WTC11 (cell line): ENCODE measurements around the gene GSDME. TPM values are rescaled to one million over a fixed set of nuclear protein-coding genes. Genes with fewer than 3 reads are reported as not detected.
A peak's percentile ranks its signal among the peaks of the same experiment; 100 is the strongest.

Experiments
- ATAC-seq: fragments of 200-7000 bp; cut with Tn5 transposase; 2 replicates; pipeline ENCODE4 v1.10.0; 2021; ENCODE audit warnings: mild to moderate bottlenecking, moderate library complexity
- CTCF ChIA-PET: fragments of 300-600 bp; sonication (Branson Sonifier 250); formaldehyde crosslinking; loops from one replicate; lab custom pipeline; 2021; ENCODE audit warnings: antibody characterized with exemption; lab: Charles Lee
- POLR2A ChIA-PET: fragments of 350-600 bp; sonication (Branson Sonifier 250); formaldehyde crosslinking; loops from one replicate; lab custom pipeline; 2021; ENCODE audit warnings: antibody characterized with exemption; lab: Charles Lee
- DNase-seq: peaks from one replicate; pipeline ENCODE4 v3.0.0; 2021; ENCODE audit warnings: low spot score
- H3K27ac Mint-ChIP-seq: 2 replicates; pipeline ENCODE4 v1.8.0; 2021; ENCODE audit warnings: mixed read lengths
- H3K27me3 Mint-ChIP-seq: 2 replicates; pipeline ENCODE4 v1.8.0; 2021; ENCODE audit warnings: low read depth, mild to moderate bottlenecking, moderate library complexity, mixed read lengths
- H3K36me3 Mint-ChIP-seq: 2 replicates; pipeline ENCODE4 v1.8.0; 2021; ENCODE audit warnings: mixed read lengths
- H3K4me1 Mint-ChIP-seq: 2 replicates; pipeline ENCODE4 v1.8.0; 2022; ENCODE audit warnings: mixed read lengths
- H3K4me3 Mint-ChIP-seq: 2 replicates; pipeline ENCODE4 v1.8.0; 2021; ENCODE audit warnings: mild to moderate bottlenecking, moderate library complexity, mixed read lengths
- H3K9me3 Mint-ChIP-seq: 2 replicates; pipeline ENCODE4 v1.8.0; 2021; ENCODE audit warnings: mixed read lengths
- ATF1 ChIP-seq: sonication (generic); formaldehyde crosslinking; IDR thresholded peaks from 2 replicates; pipeline ENCODE4 v1.8.1; 2023; ENCODE audit warnings: mild to moderate bottlenecking, moderate library complexity, missing genetic modification reagents
- CBFB ChIP-seq: sonication (generic); formaldehyde crosslinking; IDR thresholded peaks from 2 replicates; pipeline ENCODE4 v1.8.1; 2022; ENCODE audit warnings: mild to moderate bottlenecking, low read depth, missing genetic modification reagents
- CDX4 ChIP-seq: fragments of 250-450 bp; sonication (Bioruptor Pico); IDR thresholded peaks from 2 replicates; pipeline ENCODE4 v1.9.0; 2021; ENCODE audit warnings: moderate library complexity, mild to moderate bottlenecking, inconsistent platforms, borderline replicate concordance
- CTCF ChIP-seq: fragments of 200-600 bp; IDR thresholded peaks from 2 replicates; pipeline ENCODE4 v1.8.0; 2022; ENCODE audit warnings: antibody characterized with exemption
- E2F4 ChIP-seq: sonication (generic); formaldehyde crosslinking; IDR thresholded peaks from 2 replicates; pipeline ENCODE4 v1.8.1; 2022; ENCODE audit warnings: low read depth, mild to moderate bottlenecking, moderate library complexity, missing genetic modification reagents, borderline replicate concordance
- ELF4 ChIP-seq: sonication (generic); formaldehyde crosslinking; IDR thresholded peaks from 2 replicates; pipeline ENCODE4 v1.8.1; 2022; ENCODE audit warnings: low read depth, mild to moderate bottlenecking, moderate library complexity, missing genetic modification reagents
- ESRRA ChIP-seq: sonication (generic); formaldehyde crosslinking; IDR thresholded peaks from 2 replicates; pipeline ENCODE4 v1.8.1; 2022; ENCODE audit warnings: mild to moderate bottlenecking, missing genetic modification reagents, borderline replicate concordance
- FOXJ3 ChIP-seq: sonication (generic); formaldehyde crosslinking; IDR thresholded peaks from 2 replicates; pipeline ENCODE4 v1.9.0; 2021; ENCODE audit warnings: missing genetic modification reagents, mild to moderate bottlenecking, borderline replicate concordance
- HMGA2 ChIP-seq: fragments of 250-450 bp; sonication (Bioruptor Pico); IDR thresholded peaks from 2 replicates; pipeline ENCODE4 v1.4.0; 2021; ENCODE audit warnings: mild to moderate bottlenecking, moderate library complexity
- IRF2 ChIP-seq: sonication (generic); formaldehyde crosslinking; IDR thresholded peaks from 2 replicates; pipeline ENCODE4 v1.8.0; 2022; ENCODE audit warnings: low read depth, missing genetic modification reagents, borderline replicate concordance
- JAZF1 ChIP-seq: fragments of 250-450 bp; sonication (Bioruptor Pico); IDR thresholded peaks from 2 replicates; pipeline ENCODE4 v1.9.0; 2021; ENCODE audit warnings: moderate library complexity, mild to moderate bottlenecking, inconsistent platforms
- KAT7 ChIP-seq: sonication (generic); formaldehyde crosslinking; IDR thresholded peaks from 2 replicates; pipeline ENCODE4 v1.8.1; 2023; ENCODE audit warnings: missing genetic modification reagents, mild to moderate bottlenecking, borderline replicate concordance
- MYBL2 ChIP-seq: sonication (generic); formaldehyde crosslinking; IDR thresholded peaks from 2 replicates; pipeline ENCODE4 v1.8.1; 2023; ENCODE audit warnings: mild to moderate bottlenecking, moderate library complexity, missing genetic modification reagents
- NR2C2 ChIP-seq: sonication (generic); formaldehyde crosslinking; IDR thresholded peaks from 2 replicates; pipeline ENCODE4 v1.8.0; 2022; ENCODE audit warnings: mild to moderate bottlenecking, missing genetic modification reagents
- OVOL2 ChIP-seq: fragments of 250-450 bp; sonication (Bioruptor Pico); IDR thresholded peaks from 2 replicates; pipeline ENCODE4 v1.9.0; 2021; ENCODE audit warnings: mild to moderate bottlenecking, borderline replicate concordance
- RELA ChIP-seq: sonication (generic); formaldehyde crosslinking; IDR thresholded peaks from 2 replicates; pipeline ENCODE4 v1.8.1; 2022; ENCODE audit warnings: missing genetic modification reagents, mild to moderate bottlenecking, borderline replicate concordance
- RORB ChIP-seq: fragments of 250-450 bp; sonication (Bioruptor Pico); IDR thresholded peaks from 2 replicates; pipeline ENCODE4 v1.9.0; 2021; ENCODE audit warnings: mild to moderate bottlenecking
- SOX15 ChIP-seq: fragments of 250-450 bp; sonication (Bioruptor Pico); IDR thresholded peaks from 2 replicates; pipeline ENCODE4 v1.9.0; 2021; ENCODE audit warnings: mild to moderate bottlenecking
- ZNF263 ChIP-seq: sonication (generic); formaldehyde crosslinking; IDR thresholded peaks from 2 replicates; pipeline ENCODE4 v1.8.1; 2022; ENCODE audit warnings: low read depth, mild to moderate bottlenecking, moderate library complexity, missing genetic modification reagents
- ZNF317 ChIP-seq: sonication (generic); formaldehyde crosslinking; IDR thresholded peaks from 2 replicates; pipeline ENCODE4 v1.8.1; 2023; ENCODE audit warnings: low read depth, mild to moderate bottlenecking, moderate library complexity, missing genetic modification reagents, borderline replicate concordance
- ZNF416 ChIP-seq: fragments of 250-450 bp; sonication (Bioruptor Pico); IDR thresholded peaks from 2 replicates; pipeline ENCODE4 v1.9.0; 2021; ENCODE audit warnings: mild to moderate bottlenecking, inconsistent platforms
- total RNA-seq: library from RNA; stranded (reverse); gene quantifications from 3 replicates; pipeline ENCODE4 v1.2.3, GENCODE V29; 2021
- TF ChIP-seq, protein P1 (sequence below): sonication (generic); formaldehyde crosslinking; IDR thresholded peaks from 2 replicates; pipeline ENCODE4 v1.8.0; 2022; ENCODE audit warnings: mild to moderate bottlenecking, missing genetic modification reagents
- TF ChIP-seq, protein P2 (sequence below): sonication (generic); formaldehyde crosslinking; IDR thresholded peaks from 2 replicates; pipeline ENCODE4 v1.8.0; 2022; ENCODE audit warnings: mild to moderate bottlenecking, missing genetic modification reagents
- TF ChIP-seq, protein P3 (sequence below): fragments of 250-450 bp; sonication (Bioruptor Pico); IDR thresholded peaks from 2 replicates; pipeline ENCODE4 v1.9.0; 2021; ENCODE audit warnings: mild to moderate bottlenecking

GSDME gene
- total RNA-seq, 1 experiment from 2014 or later, result 4.8 TPM

- DNase-seq (no peak), ATAC-seq (no peak)
- CTCF ChIA-PET, result no interaction called here
- Mint-ChIP-seq H3K36me3 (peaks cover 17% of the 10 kb centered on the region), H3K4me3 (no peak overlapping the region), H3K4me1 (peaks cover 13% of the 10 kb centered on the region), H3K27me3 (no peaks in the 10 kb centered on the region), H3K27ac (no peak overlapping the region; the same call in 1 of the 2 replicates), H3K9me3 (no peaks in the 10 kb centered on the region)
- POLR2A ChIA-PET, result no interaction called here
- TF ChIP-seq IRF2 (CRISPR knock-in tag) (no peak), ESRRA (no peak), RELA (CRISPR knock-in tag) (no peak), ZNF317 (CRISPR knock-in tag) (no peak), NR2C2 (CRISPR knock-in tag) (no peak), OVOL2 (no peak), FOXJ3 (CRISPR knock-in tag) (no peak), ZNF416 (CRISPR knock-in tag) (no peak), CTCF (no peak)
- TF ChIP-seq, protein P1, sequence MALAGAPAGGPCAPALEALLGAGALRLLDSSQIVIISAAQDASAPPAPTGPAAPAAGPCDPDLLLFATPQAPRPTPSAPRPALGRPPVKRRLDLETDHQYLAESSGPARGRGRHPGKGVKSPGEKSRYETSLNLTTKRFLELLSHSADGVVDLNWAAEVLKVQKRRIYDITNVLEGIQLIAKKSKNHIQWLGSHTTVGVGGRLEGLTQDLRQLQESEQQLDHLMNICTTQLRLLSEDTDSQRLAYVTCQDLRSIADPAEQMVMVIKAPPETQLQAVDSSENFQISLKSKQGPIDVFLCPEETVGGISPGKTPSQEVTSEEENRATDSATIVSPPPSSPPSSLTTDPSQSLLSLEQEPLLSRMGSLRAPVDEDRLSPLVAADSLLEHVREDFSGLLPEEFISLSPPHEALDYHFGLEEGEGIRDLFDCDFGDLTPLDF (CRISPR knock-in tag), result no peak
- TF ChIP-seq, protein P2, sequence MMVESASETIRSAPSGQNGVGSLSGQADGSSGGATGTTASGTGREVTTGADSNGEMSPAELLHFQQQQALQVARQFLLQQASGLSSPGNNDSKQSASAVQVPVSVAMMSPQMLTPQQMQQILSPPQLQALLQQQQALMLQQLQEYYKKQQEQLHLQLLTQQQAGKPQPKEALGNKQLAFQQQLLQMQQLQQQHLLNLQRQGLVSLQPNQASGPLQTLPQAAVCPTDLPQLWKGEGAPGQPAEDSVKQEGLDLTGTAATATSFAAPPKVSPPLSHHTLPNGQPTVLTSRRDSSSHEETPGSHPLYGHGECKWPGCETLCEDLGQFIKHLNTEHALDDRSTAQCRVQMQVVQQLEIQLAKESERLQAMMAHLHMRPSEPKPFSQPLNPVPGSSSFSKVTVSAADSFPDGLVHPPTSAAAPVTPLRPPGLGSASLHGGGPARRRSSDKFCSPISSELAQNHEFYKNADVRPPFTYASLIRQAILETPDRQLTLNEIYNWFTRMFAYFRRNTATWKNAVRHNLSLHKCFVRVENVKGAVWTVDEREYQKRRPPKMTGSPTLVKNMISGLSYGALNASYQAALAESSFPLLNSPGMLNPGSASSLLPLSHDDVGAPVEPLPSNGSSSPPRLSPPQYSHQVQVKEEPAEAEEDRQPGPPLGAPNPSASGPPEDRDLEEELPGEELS (CRISPR knock-in tag), result no peak
Observed at GRCh38 chr7:24690251-24690650, 67.0 kb downstream of the GSDME start.

- no peaks in the 10 kb centered on the region for H3K9me3 Mint-ChIP-seq
- peak; percentile 90 for ATAC-seq
- TF ChIP-seq HMGA2 (no peak), JAZF1 (CRISPR knock-in tag) (no peak), E2F4 (CRISPR knock-in tag) (no peak), CBFB (no peak), ATF1 (CRISPR knock-in tag) (no peak), ZNF263 (CRISPR knock-in tag) (no peak), KAT7 (CRISPR knock-in tag) (no peak), ELF4 (CRISPR knock-in tag) (no peak), CDX4 (CRISPR knock-in tag) (no peak), SOX15 (no peak), RORB (CRISPR knock-in tag) (no peak), IRF2 (CRISPR knock-in tag) (no peak), MYBL2 (no peak)
- TF ChIP-seq, protein P3, sequence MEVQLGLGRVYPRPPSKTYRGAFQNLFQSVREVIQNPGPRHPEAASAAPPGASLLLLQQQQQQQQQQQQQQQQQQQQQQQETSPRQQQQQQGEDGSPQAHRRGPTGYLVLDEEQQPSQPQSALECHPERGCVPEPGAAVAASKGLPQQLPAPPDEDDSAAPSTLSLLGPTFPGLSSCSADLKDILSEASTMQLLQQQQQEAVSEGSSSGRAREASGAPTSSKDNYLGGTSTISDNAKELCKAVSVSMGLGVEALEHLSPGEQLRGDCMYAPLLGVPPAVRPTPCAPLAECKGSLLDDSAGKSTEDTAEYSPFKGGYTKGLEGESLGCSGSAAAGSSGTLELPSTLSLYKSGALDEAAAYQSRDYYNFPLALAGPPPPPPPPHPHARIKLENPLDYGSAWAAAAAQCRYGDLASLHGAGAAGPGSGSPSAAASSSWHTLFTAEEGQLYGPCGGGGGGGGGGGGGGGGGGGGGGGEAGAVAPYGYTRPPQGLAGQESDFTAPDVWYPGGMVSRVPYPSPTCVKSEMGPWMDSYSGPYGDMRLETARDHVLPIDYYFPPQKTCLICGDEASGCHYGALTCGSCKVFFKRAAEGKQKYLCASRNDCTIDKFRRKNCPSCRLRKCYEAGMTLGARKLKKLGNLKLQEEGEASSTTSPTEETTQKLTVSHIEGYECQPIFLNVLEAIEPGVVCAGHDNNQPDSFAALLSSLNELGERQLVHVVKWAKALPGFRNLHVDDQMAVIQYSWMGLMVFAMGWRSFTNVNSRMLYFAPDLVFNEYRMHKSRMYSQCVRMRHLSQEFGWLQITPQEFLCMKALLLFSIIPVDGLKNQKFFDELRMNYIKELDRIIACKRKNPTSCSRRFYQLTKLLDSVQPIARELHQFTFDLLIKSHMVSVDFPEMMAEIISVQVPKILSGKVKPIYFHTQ (CRISPR knock-in tag), result no peak
- TF ChIP-seq, protein P1 (CRISPR knock-in tag), result no peak
- TF ChIP-seq, all 79 proteins: peak for 0
- Mint-ChIP-seq H3K4me1 (peaks cover 21% of the 10 kb centered on the region), H3K36me3 (peaks cover 21% of the 10 kb centered on the region), H3K27ac (peak overlapping the region; percentile 23), H3K4me3 (no peak overlapping the region), H3K27me3 (no peaks in the 10 kb centered on the region)
- ChIA-PET CTCF (interaction anchor here (1.3 kb wide), 1 partner anchor 30 kb away, joined by 3 read pairs; no protein-coding TSS in a partner anchor), POLR2A (no interaction called here)
- no peak for DNase-seq
Observed at GRCh38 chr7:24685708-24686107, 71.6 kb downstream of the GSDME start.
